MM.1S (cell line): ENCODE results near the gene RGS7.

ENCODE experiments used
- DNase-seq: peaks from one replicate; pipeline ENCODE4 v3.0.0-alpha.2; 2015
- H2AFZ ChIP-seq: fragments of 300-600 bp; sonication (generic); 2 replicates; pipeline ENCODE4 v1.6.0; 2016; ENCODE audit warnings: antibody characterized with exemption, low read length
- H3F3A ChIP-seq: fragments of 300-600 bp; sonication (generic); 2 replicates; pipeline ENCODE4 v1.6.1; 2016; ENCODE audit warnings: mild to moderate bottlenecking, antibody characterized with exemption, low read length, moderate library complexity, mixed read lengths; ENCODE audit not compliant: insufficient read depth
- H3K27ac ChIP-seq: fragments of 300-600 bp; sonication (generic); 2 replicates; pipeline ENCODE4 v1.5.1; 2016; ENCODE audit warnings: mild to moderate bottlenecking, low read length
- H3K27me3 ChIP-seq: fragments of 300-600 bp; sonication (generic); replicated peaks from 2 replicates; pipeline ENCODE4 v1.6.0; 2016; ENCODE audit warnings: low read length; ENCODE audit not compliant: insufficient read depth
- H3K36me3 ChIP-seq: fragments of 300-600 bp; sonication (generic); replicated peaks from 2 replicates; pipeline ENCODE4 v1.6.1; 2016; ENCODE audit warnings: mild to moderate bottlenecking, low read length, mixed read lengths; ENCODE audit not compliant: insufficient read depth
- H3K4me1 ChIP-seq: fragments of 300-600 bp; sonication (generic); 2 replicates; pipeline ENCODE4 v1.6.1; 2016; ENCODE audit warnings: low read length, mixed read lengths
- H3K4me2 ChIP-seq: fragments of 300-600 bp; sonication (generic); 2 replicates; pipeline ENCODE4 v1.6.0; 2016; ENCODE audit warnings: low read depth, low read length
- H3K4me3 ChIP-seq: fragments of 300-600 bp; sonication (generic); 2 replicates; pipeline ENCODE4 v1.5.1; 2016; ENCODE audit warnings: low read length, mixed read lengths
- H3K79me2 ChIP-seq: fragments of 300-600 bp; sonication (generic); 2 replicates; pipeline ENCODE4 v1.6.1; 2016; ENCODE audit warnings: mixed run types, low read length, mixed read lengths
- H3K9ac ChIP-seq: fragments of 300-600 bp; sonication (generic); 2 replicates; pipeline ENCODE4 v1.6.1; 2016; ENCODE audit warnings: low read length, mixed read lengths
- H3K9me2 ChIP-seq: fragments of 300-600 bp; sonication (generic); replicated peaks from 2 replicates; pipeline ENCODE4 v1.6.1; 2016; ENCODE audit warnings: mild to moderate bottlenecking, low read length, mixed read lengths; ENCODE audit not compliant: insufficient read depth
- H3K9me3 ChIP-seq: fragments of 300-600 bp; sonication (generic); replicated peaks from 2 replicates; pipeline ENCODE4 v1.6.1; 2016; ENCODE audit warnings: mild to moderate bottlenecking, low read length, mixed read lengths; ENCODE audit not compliant: insufficient read depth
- H4K20me1 ChIP-seq: fragments of 300-600 bp; sonication (generic); 2 replicates; pipeline ENCODE4 v1.6.1; 2016; ENCODE audit warnings: mild to moderate bottlenecking, low read length, moderate library complexity, mixed read lengths; ENCODE audit not compliant: insufficient read depth
- CTCF ChIP-seq: fragments of 300-600 bp; sonication (generic); IDR thresholded peaks from 2 replicates; pipeline ENCODE4 v1.5.1; 2016; ENCODE audit warnings: antibody characterized with exemption, low read length, mixed read lengths
- EZH2 ChIP-seq: fragments of 300-600 bp; sonication (generic); optimal IDR thresholded peaks from 2 replicates; pipeline ENCODE3; 2017; ENCODE audit warnings: low read depth, mild to moderate bottlenecking, antibody characterized with exemption, low read length, mixed read lengths
- EZH2phosphoT487 ChIP-seq: fragments of 300-600 bp; sonication (generic); IDR thresholded peaks from 2 replicates; pipeline ENCODE4 v1.6.1; 2018; ENCODE audit warnings: antibody characterized with exemption, low read length

Gene RGS7

GRCh38 chr1:240811256-240811655 is 545.7 kb downstream of the RGS7 start:
- H4K20me1 ChIP-seq, result no peaks in the 10 kb centered on the region
- H3K79me2 ChIP-seq, result no peaks in the 10 kb centered on the region
- DNase-seq, result no peak
- H3K9me3 ChIP-seq, result no peaks in the 10 kb centered on the region
- no peak overlapping the region for H2AFZ ChIP-seq
- no peaks in the 10 kb centered on the region for H3K27me3 ChIP-seq
- no peaks in the 10 kb centered on the region for H3K9me2 ChIP-seq
- H3K9ac ChIP-seq, result no peak overlapping the region
- H3K36me3 ChIP-seq, result no peaks in the 10 kb centered on the region
- H3K27ac ChIP-seq, result no peak overlapping the region
- H3K4me2 ChIP-seq, result no peak overlapping the region
- TF ChIP-seq EZH2 (no peak), EZH2phosphoT487 (no peak), CTCF (no peak)
- no peaks in the 10 kb centered on the region for H3F3A ChIP-seq
- no peak overlapping the region for H3K4me3 ChIP-seq
- H3K4me1 ChIP-seq, result no peaks in the 10 kb centered on the region

- no peaks in the 10 kb centered on the region for H4K20me1 ChIP-seq
- H3K9me3 ChIP-seq, result no peaks in the 10 kb centered on the region
- no peaks in the 10 kb centered on the region for H3K79me2 ChIP-seq
- no peak overlapping the region for H3K4me2 ChIP-seq
- H3K27ac ChIP-seq, result no peak overlapping the region
- H3F3A ChIP-seq, result no peaks in the 10 kb centered on the region
- H2AFZ ChIP-seq, result no peak overlapping the region
- no peaks in the 10 kb centered on the region for H3K27me3 ChIP-seq
- no peak overlapping the region for H3K4me3 ChIP-seq
- H3K4me1 ChIP-seq, result no peaks in the 10 kb centered on the region
- no peak for DNase-seq
- H3K9ac ChIP-seq, result no peak overlapping the region
- no peaks in the 10 kb centered on the region for H3K9me2 ChIP-seq
- no peaks in the 10 kb centered on the region for H3K36me3 ChIP-seq
- TF ChIP-seq EZH2phosphoT487 (no peak), EZH2 (no peak), CTCF (no peak)
Observed at GRCh38 chr1:240808381-240808780, 548.6 kb downstream of the RGS7 start.

- H3K27me3 ChIP-seq, result no peaks in the 10 kb centered on the region
- DNase-seq, result no peak
- H3K9me3 ChIP-seq, result no peaks in the 10 kb centered on the region
- no peak overlapping the region for H3K4me3 ChIP-seq
- no peaks in the 10 kb centered on the region for H3K36me3 ChIP-seq
- no peak overlapping the region for H3K27ac ChIP-seq
- no peaks in the 10 kb centered on the region for H3K4me1 ChIP-seq
- no peak overlapping the region for H3K9ac ChIP-seq
- TF ChIP-seq CTCF (no peak), EZH2phosphoT487 (no peak), EZH2 (no peak)
- H3K9me2 ChIP-seq, result no peaks in the 10 kb centered on the region
- H3K4me2 ChIP-seq, result no peak overlapping the region
- H2AFZ ChIP-seq, result no peak overlapping the region
- no peaks in the 10 kb centered on the region for H3K79me2 ChIP-seq
- no peaks in the 10 kb centered on the region for H3F3A ChIP-seq
- H4K20me1 ChIP-seq, result no peaks in the 10 kb centered on the region
Observed at GRCh38 chr1:240806200-240806745, 550.7 kb downstream of the RGS7 start.
